Osteoblast (primary cell): ENCODE measurements around the gene TRIO. TPM values are rescaled to one million over a fixed set of nuclear protein-coding genes. Genes with fewer than 3 reads are reported as not detected.

Experiments used
- DNase-seq: peaks from one replicate; pipeline ENCODE4 v3.0.0; 2011; ENCODE audit warnings: low spot score, mixed read lengths; ENCODE audit not compliant: insufficient read length; ENCODE audit errors: missing footprints
- H2AFZ ChIP-seq: 2 replicates; pipeline ENCODE4 v1.6.0; 2011; ENCODE audit warnings: mild to moderate bottlenecking, low read length
- H3K27ac ChIP-seq: 2 replicates; pipeline ENCODE4 v1.5.1; 2011; ENCODE audit warnings: mild to moderate bottlenecking, low read depth, low read length, moderate library complexity
- H3K27me3 ChIP-seq: 2 replicates; pipeline ENCODE4 v1.6.0; 2012; ENCODE audit warnings: mild to moderate bottlenecking, control low read depth, inconsistent platforms, low read length, moderate library complexity; ENCODE audit not compliant: insufficient read depth
- H3K36me3 ChIP-seq: 2 replicates; pipeline ENCODE4 v1.5.1; 2011; ENCODE audit warnings: mild to moderate bottlenecking, low read length, control low read depth, moderate library complexity; ENCODE audit not compliant: insufficient read depth
- H3K4me1 ChIP-seq: 2 replicates; pipeline ENCODE4 v1.5.1; 2011; ENCODE audit warnings: mild to moderate bottlenecking, low read length, control low read depth, moderate library complexity; ENCODE audit not compliant: insufficient read depth
- H3K4me2 ChIP-seq: 2 replicates; pipeline ENCODE4 v1.6.0; 2011; ENCODE audit warnings: mild to moderate bottlenecking, low read length; ENCODE audit not compliant: insufficient read depth
- H3K4me3 ChIP-seq: fragments of 200-600 bp; sonication (generic); 3 replicates; pipeline ENCODE4 v1.5.1; 2012; ENCODE audit warnings: mild to moderate bottlenecking, low read length, inconsistent platforms; ENCODE audit not compliant: insufficient read depth
- H3K79me2 ChIP-seq: 2 replicates; pipeline ENCODE4 v1.6.0; 2012; ENCODE audit warnings: mild to moderate bottlenecking, low read length, control low read depth, inconsistent platforms; ENCODE audit not compliant: insufficient read depth
- H3K9me3 ChIP-seq: 2 replicates; pipeline ENCODE4 v1.5.1; 2011; ENCODE audit warnings: low read depth, low read length, control low read depth
- H4K20me1 ChIP-seq: 2 replicates; pipeline ENCODE4 v1.6.0; 2012; ENCODE audit warnings: mild to moderate bottlenecking, low read length, control low read depth; ENCODE audit not compliant: insufficient read depth
- CTCF ChIP-seq: IDR thresholded peaks from 2 replicates; pipeline ENCODE4 v1.5.1; 2011; ENCODE audit warnings: mild to moderate bottlenecking, low read depth, low read length, moderate library complexity; ENCODE audit errors: extremely low read depth
- total RNA-seq: library from RNA; depleted of rRNA; stranded (reverse); fragments of >200 nt; gene quantifications from 2 replicates; pipeline ENCODE4 v1.2.3, GENCODE V29; 2012

Gene TRIO
- total RNA-seq, 1 donor, result 274 TPM

- no peak for TF ChIP-seq CTCF
- Histone ChIP-seq H3K4me1 (peaks cover 13% of the 10 kb centered on the region), H3K79me2 (peaks cover 55% of the 10 kb centered on the region), H3K27me3 (no peaks in the 10 kb centered on the region), H3K4me2 (no peak overlapping the region), H4K20me1 (peaks cover 20% of the 10 kb centered on the region), H3K27ac (peak overlapping the region; percentile 13), H3K9me3 (no peaks in the 10 kb centered on the region), H3K4me3 (no peak overlapping the region), H3K36me3 (peaks cover 97% of the 10 kb centered on the region), H2AFZ (no peak overlapping the region)
- DNase-seq, result no peak
These were observed 324.1 kb downstream of the TRIO start for GRCh38 chr5:14467251-14467650.

- Histone ChIP-seq H3K36me3 (peaks cover 97% of the 10 kb centered on the region), H3K4me1 (peaks cover 12% of the 10 kb centered on the region), H3K4me3 (no peak overlapping the region), H3K4me2 (no peak overlapping the region), H4K20me1 (peaks cover 20% of the 10 kb centered on the region), H2AFZ (no peak overlapping the region), H3K27ac (peak overlapping the region; percentile 13), H3K9me3 (no peaks in the 10 kb centered on the region), H3K79me2 (peaks cover 48% of the 10 kb centered on the region), H3K27me3 (no peaks in the 10 kb centered on the region)
- DNase-seq, result no peak
- TF ChIP-seq CTCF, result no peak
These were observed 324.7 kb downstream of the TRIO start for GRCh38 chr5:14467886-14468285.

- peaks cover 2% of the 10 kb centered on the region for H4K20me1 ChIP-seq
- H2AFZ ChIP-seq, result no peak overlapping the region
- no peak for TF ChIP-seq CTCF
- no peaks in the 10 kb centered on the region for H3K4me1 ChIP-seq
- H3K27ac ChIP-seq, result no peak overlapping the region
- H3K4me2 ChIP-seq, result no peak overlapping the region
- H3K4me3 ChIP-seq, result no peak overlapping the region
- H3K9me3 ChIP-seq, result no peaks in the 10 kb centered on the region
- peaks cover 40% of the 10 kb centered on the region for H3K79me2 ChIP-seq
- peaks cover 98% of the 10 kb centered on the region for H3K36me3 ChIP-seq
- no peak for DNase-seq
- H3K27me3 ChIP-seq, result no peaks in the 10 kb centered on the region
These were observed 326.6 kb downstream of the TRIO start for GRCh38 chr5:14469551-14470377.

GRCh38 chr5:14471507-14471906, 328.4 kb downstream of the TRIO start:
- DNase-seq, result no peak
- peaks cover 32% of the 10 kb centered on the region for H3K79me2 ChIP-seq
- no peak overlapping the region for H2AFZ ChIP-seq
- no peaks in the 10 kb centered on the region for H3K27me3 ChIP-seq
- no peak for TF ChIP-seq CTCF
- no peak overlapping the region for H3K4me2 ChIP-seq
- peaks cover 96% of the 10 kb centered on the region for H3K36me3 ChIP-seq
- H3K9me3 ChIP-seq, result no peaks in the 10 kb centered on the region
- peaks cover 14% of the 10 kb centered on the region for H3K4me1 ChIP-seq
- no peak overlapping the region for H3K27ac ChIP-seq
- H3K4me3 ChIP-seq, result no peak overlapping the region
- H4K20me1 ChIP-seq, result no peaks in the 10 kb centered on the region
